ENCODE data around the gene MAN2B1. TPM values are rescaled to one million over a fixed set of nuclear protein-coding genes. Genes with fewer than 3 reads are reported as not detected.

The MAN2B1 gene
- total and polyA plus RNA-seq, 2 of the 8 experiments (the other 6 are each of a cell fraction or from before 2014, with no cell fraction given): 55.3 to 76.3 TPM

DNA sequence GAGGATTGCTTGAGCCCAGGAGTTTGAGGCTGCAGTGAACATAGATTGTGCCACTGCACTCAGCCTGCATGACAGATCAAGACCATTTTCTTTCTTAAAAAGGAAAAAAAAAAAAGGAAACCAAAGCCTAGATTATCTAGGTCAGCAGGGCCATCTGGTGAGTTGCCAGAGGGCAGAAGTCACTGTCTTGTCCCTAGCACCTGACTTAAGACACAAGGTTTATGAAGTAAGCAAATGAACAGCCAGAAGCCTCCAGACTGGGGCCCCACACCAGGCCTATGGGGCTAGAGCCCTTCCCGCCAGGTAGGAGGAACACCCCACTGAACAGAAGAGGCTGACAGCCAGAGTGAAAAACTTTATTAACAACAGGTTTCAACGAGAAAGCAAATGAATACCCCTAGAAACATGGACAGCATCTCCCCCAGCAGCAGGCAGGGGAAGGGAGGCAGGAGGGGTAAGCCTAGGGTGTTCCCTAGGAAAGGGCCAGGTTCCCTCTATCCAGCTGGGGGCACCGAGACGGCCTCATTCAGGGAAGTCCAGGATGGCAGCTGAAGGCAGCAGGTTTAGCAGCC is 1.3 kb upstream of the MAN2B1 start (continued):
- TF ChIP-seq EGR1 (IDR thresholded peaks at IDR 0.05; ENCODE audit: borderline replicate concordance, low read depth, low read length): no peak
- TF ChIP-seq POU5F1 (IDR thresholded peaks at IDR 0.05; ENCODE audit: low read depth, low read length): no peak
- no peak for TF ChIP-seq PHF8 (conservative IDR thresholded peaks at IDR 0.05; ENCODE audit: low read depth, low read length)
- TF ChIP-seq, protein P1, sequence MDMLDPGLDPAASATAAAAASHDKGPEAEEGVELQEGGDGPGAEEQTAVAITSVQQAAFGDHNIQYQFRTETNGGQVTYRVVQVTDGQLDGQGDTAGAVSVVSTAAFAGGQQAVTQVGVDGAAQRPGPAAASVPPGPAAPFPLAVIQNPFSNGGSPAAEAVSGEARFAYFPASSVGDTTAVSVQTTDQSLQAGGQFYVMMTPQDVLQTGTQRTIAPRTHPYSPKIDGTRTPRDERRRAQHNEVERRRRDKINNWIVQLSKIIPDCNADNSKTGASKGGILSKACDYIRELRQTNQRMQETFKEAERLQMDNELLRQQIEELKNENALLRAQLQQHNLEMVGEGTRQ (IDR thresholded peaks at IDR 0.05; ENCODE audit: low read length): no peak
- TF ChIP-seq HDAC6 (IDR thresholded peaks at IDR 0.05; ENCODE audit: low read depth, low read length): no peak
